ENCODE data around the gene HIF1AN.

Gene HIF1AN

GRCh38 chr10:100535715-100536353 lies at the start of gene HIF1AN:
Gene HIF1AN, plus strand, starts transcription at chr10:100535943. Its CDS starts 16 bp downstream, at chr10:100535959.
- peak; percentile 98 for DNase-seq

- no peak for DNase-seq
Observed at GRCh38 chr10:100487529-100487928, 48.2 kb upstream of the HIF1AN start.

GRCh38 chr10:100489396-100489795 lies 46.3 kb upstream of the HIF1AN start:
- DNase-seq: no peak

GRCh38 chr10:100490531-100490930 lies 45.2 kb upstream of the HIF1AN start:
- no peak for DNase-seq

- no peak for DNase-seq
Observed at GRCh38 chr10:100496567-100496966, 39.2 kb upstream of the HIF1AN start.

- no peak for DNase-seq
Observed at GRCh38 chr10:100498059-100498458, 37.7 kb upstream of the HIF1AN start.

GRCh38 chr10:100501423-100501822 lies 34.3 kb upstream of the HIF1AN start:
- no peak for DNase-seq

GRCh38 chr10:100502926-100503494 lies 32.7 kb upstream of the HIF1AN start:
- no peak for DNase-seq

- no peak for DNase-seq
Observed at GRCh38 chr10:100504096-100504495, 31.6 kb upstream of the HIF1AN start.

- DNase-seq: no peak
Observed at GRCh38 chr10:100505164-100505563, 30.6 kb upstream of the HIF1AN start.

GRCh38 chr10:100506596-100507356 lies 29.0 kb upstream of the HIF1AN start:
- DNase-seq: no peak

- DNase-seq: no peak
Observed at GRCh38 chr10:100507357-100507732, 28.4 kb upstream of the HIF1AN start.

GRCh38 chr10:100508266-100508665 lies 27.5 kb upstream of the HIF1AN start:
- DNase-seq: no peak

- DNase-seq: peak; percentile 84
Observed at GRCh38 chr10:100508691-100509150, 27.0 kb upstream of the HIF1AN start.

- no peak for DNase-seq
Observed at GRCh38 chr10:100509241-100509840, 26.4 kb upstream of the HIF1AN start.

- peak; percentile 72 for DNase-seq
Observed at GRCh38 chr10:100510533-100511308, 25.0 kb upstream of the HIF1AN start.

- no peak for DNase-seq
Observed at GRCh38 chr10:100515612-100516011, 20.1 kb upstream of the HIF1AN start.

- DNase-seq: no peak
Observed at GRCh38 chr10:100516847-100517246, 18.9 kb upstream of the HIF1AN start.

GRCh38 chr10:100518761-100519241 lies 16.9 kb upstream of the HIF1AN start:
- peak; percentile 79 for DNase-seq

- no peak for DNase-seq
Observed at GRCh38 chr10:100519311-100520051, 16.3 kb upstream of the HIF1AN start, which contains the start of gene SEC31B. Gene SEC31B, minus strand, starts transcription at chr10:100519861. Its CDS starts 2,909 bp downstream, at chr10:100516952.

GRCh38 chr10:100520811-100521210 lies 14.9 kb upstream of the HIF1AN start:
- no peak for DNase-seq
